PC-9 (cell line): ENCODE results near the gene PIGN. TPM values are rescaled to one million over a fixed set of nuclear protein-coding genes. Genes with fewer than 3 reads are reported as not detected.

Experiments used
- BruUV-seq: library from RNA; stranded (reverse); fragments of 400-500 nt; replicated peaks from 2 replicates; lab custom pipeline; 2021; lab: Mats Ljungman, UMichigan
- CTCF ChIA-PET: fragments of 300-600 bp; sonication (Branson Sonifier 250); formaldehyde crosslinking; loops from one replicate; lab custom pipeline; 2022; ENCODE audit warnings: antibody characterized with exemption; lab: Charles Lee
- POLR2A ChIA-PET: fragments of 300-600 bp; sonication (Branson Sonifier 250); formaldehyde crosslinking; loops from one replicate; lab custom pipeline; 2022; ENCODE audit warnings: antibody characterized with exemption; ENCODE audit not compliant: unreplicated experiment; lab: Charles Lee
- DNase-seq, 2 experiments: peaks; one replicate each; pipeline versions ENCODE4 v3.0.0 to v3.0.0-alpha.2; 2015 to 2022; ENCODE audit warnings: mixed read lengths in 1 of 2
- H2AFZ ChIP-seq: fragments of 200-600 bp; sonication (generic); 2 replicates; pipeline ENCODE4 v1.8.1; 2017; ENCODE audit warnings: antibody characterized with exemption
- H3F3A ChIP-seq: fragments of 200-600 bp; sonication (generic); 2 replicates; pipeline ENCODE4 v1.8.1; 2017; ENCODE audit warnings: antibody characterized with exemption, mild to moderate bottlenecking, low read depth; ENCODE audit not compliant: insufficient read depth
- H3K27ac ChIP-seq: fragments of 200-600 bp; sonication (generic); 2 replicates; pipeline ENCODE4 v1.6.1; 2016; ENCODE audit warnings: mixed run types
- H3K27me3 ChIP-seq: fragments of 200-600 bp; sonication (generic); 2 replicates; pipeline ENCODE4 v1.6.1; 2016; ENCODE audit warnings: low read depth, mixed run types; ENCODE audit not compliant: insufficient read depth
- H3K36me3 ChIP-seq: fragments of 200-600 bp; sonication (generic); 2 replicates; pipeline ENCODE4 v1.6.1; 2016; ENCODE audit warnings: low read depth, mixed run types
- H3K4me1 ChIP-seq: fragments of 200-600 bp; sonication (generic); replicated peaks from 2 replicates; pipeline ENCODE4 v1.6.1; 2016; ENCODE audit warnings: mixed run types; ENCODE audit not compliant: insufficient read depth
- H3K4me2 ChIP-seq: fragments of 200-600 bp; sonication (generic); 2 replicates; pipeline ENCODE4 v1.6.1; 2017; ENCODE audit warnings: mixed run types
- H3K4me3 ChIP-seq: fragments of 200-600 bp; sonication (generic); 2 replicates; pipeline ENCODE4 v1.6.1; 2016; ENCODE audit warnings: mixed run types
- H3K79me2 ChIP-seq: fragments of 200-600 bp; sonication (generic); 2 replicates; pipeline ENCODE4 v1.6.1; 2017; ENCODE audit warnings: low read depth, mixed run types
- H3K9me2 ChIP-seq: fragments of 200-600 bp; sonication (generic); 2 replicates; pipeline ENCODE4 v1.8.1; 2017; ENCODE audit warnings: mild to moderate bottlenecking; ENCODE audit not compliant: insufficient read depth
- H3K9me3 ChIP-seq: fragments of 200-600 bp; sonication (generic); 2 replicates; pipeline ENCODE4 v1.8.1; 2016; ENCODE audit warnings: low read depth; ENCODE audit not compliant: insufficient read depth
- H4K20me1 ChIP-seq: fragments of 200-600 bp; sonication (generic); 2 replicates; pipeline ENCODE4 v1.8.1; 2017; ENCODE audit not compliant: insufficient read depth
- EZH2 ChIP-seq: fragments of 200-600 bp; sonication (generic); IDR thresholded peaks from 2 replicates; pipeline ENCODE4 v1.8.0; 2017; ENCODE audit warnings: antibody characterized with exemption, low read depth
- intact Hi-C: fragments of 100-400 bp; cut with micrococcal nuclease; formaldehyde crosslinking; loops from one replicate; pipeline ENCODE4 v1.10.0; 2022; ENCODE audit not compliant: unreplicated experiment
- total RNA-seq: library from RNA; stranded (reverse); gene quantifications from 2 replicates; pipeline ENCODE4 v1.2.3, GENCODE V29; 2021
- TF ChIP-seq, protein P1 (sequence below): fragments of 200-600 bp; sonication (generic); conservative IDR thresholded peaks from 2 replicates; pipeline ENCODE4 v1.6.1; 2017; ENCODE audit warnings: mixed run types, antibody characterized with exemption, mild to moderate bottlenecking, moderate library complexity

The PIGN gene
- total RNA-seq, 1 experiment from 2014 or later, result 20.3 TPM

DNA sequence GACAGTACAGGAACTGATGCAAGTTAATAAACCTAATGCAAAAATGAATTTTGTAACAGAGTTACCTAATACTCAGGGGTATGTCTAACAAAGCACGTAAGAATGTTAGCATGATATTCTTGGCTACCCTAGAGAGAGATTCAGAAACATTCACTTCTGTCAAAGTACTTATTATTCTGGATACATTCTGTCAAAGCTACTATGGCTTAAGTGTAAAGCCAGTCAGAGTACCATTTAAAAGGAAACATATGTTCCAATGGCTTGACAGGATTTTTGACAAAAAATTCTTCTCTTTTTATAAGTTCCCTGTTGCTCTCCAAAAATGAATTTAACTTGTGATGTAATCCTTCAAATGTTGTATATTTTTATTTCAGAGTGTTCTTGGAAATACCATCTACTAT lies 85.5 kb downstream of the PIGN start:
- ChIA-PET POLR2A (no interaction called here), CTCF (no interaction called here)
- H3K27ac ChIP-seq, result no peak overlapping the region
- no peaks in the 10 kb centered on the region for H4K20me1 ChIP-seq
- no TSS peak for BruUV-seq
- no peaks in the 10 kb centered on the region for H3K79me2 ChIP-seq
- H3K27me3 ChIP-seq, result no peaks in the 10 kb centered on the region
- H3K4me2 ChIP-seq, result no peak overlapping the region
- H3F3A ChIP-seq, result no peaks in the 10 kb centered on the region
- no peak for TF ChIP-seq EZH2
- TF ChIP-seq, protein P1, sequence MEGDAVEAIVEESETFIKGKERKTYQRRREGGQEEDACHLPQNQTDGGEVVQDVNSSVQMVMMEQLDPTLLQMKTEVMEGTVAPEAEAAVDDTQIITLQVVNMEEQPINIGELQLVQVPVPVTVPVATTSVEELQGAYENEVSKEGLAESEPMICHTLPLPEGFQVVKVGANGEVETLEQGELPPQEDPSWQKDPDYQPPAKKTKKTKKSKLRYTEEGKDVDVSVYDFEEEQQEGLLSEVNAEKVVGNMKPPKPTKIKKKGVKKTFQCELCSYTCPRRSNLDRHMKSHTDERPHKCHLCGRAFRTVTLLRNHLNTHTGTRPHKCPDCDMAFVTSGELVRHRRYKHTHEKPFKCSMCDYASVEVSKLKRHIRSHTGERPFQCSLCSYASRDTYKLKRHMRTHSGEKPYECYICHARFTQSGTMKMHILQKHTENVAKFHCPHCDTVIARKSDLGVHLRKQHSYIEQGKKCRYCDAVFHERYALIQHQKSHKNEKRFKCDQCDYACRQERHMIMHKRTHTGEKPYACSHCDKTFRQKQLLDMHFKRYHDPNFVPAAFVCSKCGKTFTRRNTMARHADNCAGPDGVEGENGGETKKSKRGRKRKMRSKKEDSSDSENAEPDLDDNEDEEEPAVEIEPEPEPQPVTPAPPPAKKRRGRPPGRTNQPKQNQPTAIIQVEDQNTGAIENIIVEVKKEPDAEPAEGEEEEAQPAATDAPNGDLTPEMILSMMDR, result no peak
- no peak for DNase-seq
- H3K4me3 ChIP-seq, result no peak overlapping the region
- no peaks in the 10 kb centered on the region for H3K36me3 ChIP-seq
- no peaks in the 10 kb centered on the region for H3K4me1 ChIP-seq
- H3K9me3 ChIP-seq, result no peaks in the 10 kb centered on the region
- intact Hi-C loops, result no loop called here
- no peaks in the 10 kb centered on the region for H3K9me2 ChIP-seq
- no peak overlapping the region for H2AFZ ChIP-seq

GRCh38 chr18:62098960-62099359 lies 87.9 kb downstream of the PIGN start:
- BruUV-seq, result no TSS peak
- intact Hi-C loops, result no loop called here
- CTCF ChIA-PET, result no interaction called here

DNA sequence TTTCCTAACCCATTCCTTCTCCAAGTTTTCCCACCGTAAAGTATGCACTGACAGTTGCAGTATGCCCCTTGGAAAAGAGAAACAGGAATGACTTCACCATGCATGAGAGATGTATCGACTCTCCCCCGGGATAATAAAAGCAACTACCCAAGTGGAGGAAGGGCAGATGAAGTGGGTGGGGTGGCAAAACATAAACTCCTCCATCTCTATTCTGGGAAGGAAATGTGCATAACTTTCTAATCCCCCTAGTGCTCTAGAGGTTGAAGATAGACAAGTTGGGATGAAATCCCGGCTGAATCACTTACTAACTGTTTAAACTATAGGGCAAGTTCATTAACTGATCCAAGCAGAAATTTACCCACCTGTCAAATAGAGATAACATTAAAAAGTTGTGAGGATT lies 89.2 kb downstream of the PIGN start:
- H3K4me3 ChIP-seq, result no peak overlapping the region
- no peaks in the 10 kb centered on the region for H3F3A ChIP-seq
- H3K27ac ChIP-seq, result no peak overlapping the region
- POLR2A ChIA-PET, result no interaction called here
- no peak for DNase-seq
- no peaks in the 10 kb centered on the region for H3K9me3 ChIP-seq
- CTCF ChIA-PET, result no interaction called here
- H3K27me3 ChIP-seq, result no peaks in the 10 kb centered on the region
- no peaks in the 10 kb centered on the region for H3K79me2 ChIP-seq
- TF ChIP-seq, protein P1, result no peak
- TF ChIP-seq EZH2, result no peak
- H4K20me1 ChIP-seq, result no peaks in the 10 kb centered on the region
- H3K9me2 ChIP-seq, result no peaks in the 10 kb centered on the region
- BruUV-seq, result no TSS peak
- no peaks in the 10 kb centered on the region for H3K4me1 ChIP-seq
- no peak overlapping the region for H3K4me2 ChIP-seq
- H2AFZ ChIP-seq, result no peak overlapping the region
- no peaks in the 10 kb centered on the region for H3K36me3 ChIP-seq
- intact Hi-C loops, result no loop called here

More at GRCh38 chr18:62098960-62099359, 87.9 kb downstream of the PIGN start:
- H3F3A ChIP-seq, result no peaks in the 10 kb centered on the region
- no peak for DNase-seq
- H3K27ac ChIP-seq, result no peak overlapping the region
- POLR2A ChIA-PET, result no interaction called here
- no peaks in the 10 kb centered on the region for H3K36me3 ChIP-seq
- no peaks in the 10 kb centered on the region for H3K79me2 ChIP-seq
- H4K20me1 ChIP-seq, result no peaks in the 10 kb centered on the region
- no peaks in the 10 kb centered on the region for H3K9me2 ChIP-seq
- H3K4me2 ChIP-seq, result no peak overlapping the region
- no peaks in the 10 kb centered on the region for H3K4me1 ChIP-seq
- H3K27me3 ChIP-seq, result no peaks in the 10 kb centered on the region
- H2AFZ ChIP-seq, result no peak overlapping the region
- no peak overlapping the region for H3K4me3 ChIP-seq
- H3K9me3 ChIP-seq, result no peaks in the 10 kb centered on the region
- no peak for TF ChIP-seq EZH2
- TF ChIP-seq, protein P1, result no peak
